Measurements from ENCODE around the gene NUMB.

GRCh38 chr14:73392329-73393257 is 65.8 kb downstream of the NUMB start:
- TF ChIP-seq TFE3 (CRISPR knock-in tag; IDR thresholded peaks at IDR 0.05) (no peak), YEATS2 (CRISPR knock-in tag; IDR thresholded peaks at IDR 0.05; ENCODE audit: borderline replicate concordance) (no peak), ZNF225 (CRISPR knock-in tag; IDR thresholded peaks at IDR 0.05) (no peak)
